Measurements from ENCODE around the gene CLDN12. TPM values are rescaled to one million over a fixed set of nuclear protein-coding genes. Genes with fewer than 3 reads are reported as not detected.

CLDN12 gene
- polyA plus RNA-seq, 1 donor (not counting 4 experiments of a cell fraction or from before 2014, with no cell fraction given): 62.5 TPM

DNA sequence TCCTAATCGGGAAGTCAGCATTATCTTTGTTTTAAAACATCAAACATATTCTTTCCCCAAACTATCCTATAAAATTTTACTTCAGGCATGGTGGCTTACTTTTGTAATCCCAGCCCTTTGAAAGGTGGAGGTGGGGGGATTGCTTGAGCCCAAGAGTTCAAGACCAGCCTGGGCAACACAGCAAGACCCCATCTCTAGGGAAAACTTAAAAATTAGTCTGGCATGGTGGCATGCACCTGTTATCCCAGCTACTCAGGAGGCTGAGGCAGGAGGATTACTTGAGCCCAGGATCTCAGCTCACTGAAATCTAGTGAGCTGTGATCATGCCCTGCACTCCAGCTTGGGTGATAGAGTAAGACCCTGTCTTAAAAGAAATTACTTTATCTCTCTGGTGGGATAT, 4.9 kb downstream of the CLDN12 start:
- dilution Hi-C loops (cut with MboI; ENCODE audit: extremely low pct_ligation_motif_present, low sequenced_read_pairs): no loop called here
- Histone ChIP-seq H3K9me1 (ENCODE audit: control insufficient read depth, extremely low read depth, insufficient read depth, low read length) (no peaks in the 10 kb centered on the region), H3K9me3 (ENCODE audit: control insufficient read depth, low read depth, low read length) (no peaks in the 10 kb centered on the region), H3K27me3 (ENCODE audit: control insufficient read depth, extremely low read depth, insufficient read depth, low read length) (no peaks in the 10 kb centered on the region), H3K4me3 (ENCODE audit: control insufficient read depth in 2 of 3, extremely low read depth in 1 of 3, insufficient read depth in 2 of 3, low read depth in 1 of 3, low read length in 3 of 3) (no peak overlapping the region), H3K4me1 (ENCODE audit: control insufficient read depth, extremely low read depth, insufficient read depth, low read length) (peaks cover 16% of the 10 kb centered on the region), H3K36me3 (ENCODE audit: control insufficient read depth in 2 of 2, extremely low read depth in 1 of 2, insufficient read depth in 2 of 2, low read length in 2 of 2) (peaks cover 14 to 17% of the 10 kb centered on the region in 2 experiments), H3K9ac (ENCODE audit: control insufficient read depth, extremely low read depth, insufficient read depth, low read length) (no peak overlapping the region), H4K20me1 (ENCODE audit: control insufficient read depth, extremely low read depth, insufficient read depth, low read length) (no peaks in the 10 kb centered on the region), H2AFZ (ENCODE audit: control insufficient read depth, low read length) (no peak overlapping the region), H3K79me2 (ENCODE audit: control insufficient read depth, insufficient read depth, low read length) (peaks cover 46% of the 10 kb centered on the region), H3K27ac (ENCODE audit: control insufficient read depth, insufficient read depth, low read length) (no peak overlapping the region), H3K4me2 (ENCODE audit: control insufficient read depth, extremely low read depth, insufficient read depth, low read depth, low read length) (no peak overlapping the region)
- DNase-seq (ENCODE audit: low read depth, low spot score) (no peak), FAIRE-seq (no peak)
- TF ChIP-seq CTCF (optimal IDR thresholded peaks at IDR 0.05 in 1 of 3, IDR thresholded peaks at IDR 0.05 in 1 of 3, conservative IDR thresholded peaks at IDR 0.05 in 1 of 3; ENCODE audit: extremely low read depth in 1 of 3, insufficient read depth in 2 of 3, low read length in 3 of 3): no peak
- no peak for TF ChIP-seq EZH2 (IDR thresholded peaks at IDR 0.05; ENCODE audit: low read length)

DNA sequence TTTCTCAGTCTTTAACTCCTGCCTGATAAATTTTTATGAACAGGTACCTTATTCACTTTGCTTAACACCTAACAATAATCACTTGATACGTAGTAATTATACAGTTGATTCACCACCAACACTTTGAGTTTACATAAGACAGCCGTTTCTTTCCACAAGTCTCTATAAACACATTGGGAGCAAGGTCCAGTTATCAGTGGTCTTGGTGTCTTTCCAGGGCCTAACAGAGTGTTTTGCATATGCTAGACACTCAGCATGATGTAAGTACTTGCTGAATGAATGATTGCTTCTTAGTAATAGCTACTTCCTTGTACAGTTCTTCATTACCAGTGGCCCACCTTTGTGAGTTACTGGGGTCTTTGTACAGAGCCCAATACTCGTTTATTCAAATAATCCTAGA, 6.4 kb downstream of the CLDN12 start:
- Histone ChIP-seq H3K9me3 (ENCODE audit: control insufficient read depth, low read depth, low read length) (no peaks in the 10 kb centered on the region), H3K27ac (ENCODE audit: control insufficient read depth, insufficient read depth, low read length) (no peak overlapping the region), H3K4me1 (ENCODE audit: control insufficient read depth, extremely low read depth, insufficient read depth, low read length) (peaks cover 12% of the 10 kb centered on the region), H3K79me2 (ENCODE audit: control insufficient read depth, insufficient read depth, low read length) (peaks cover 46% of the 10 kb centered on the region), H3K9ac (ENCODE audit: control insufficient read depth, extremely low read depth, insufficient read depth, low read length) (no peak overlapping the region), H4K20me1 (ENCODE audit: control insufficient read depth, extremely low read depth, insufficient read depth, low read length) (no peaks in the 10 kb centered on the region), H3K27me3 (ENCODE audit: control insufficient read depth, extremely low read depth, insufficient read depth, low read length) (no peaks in the 10 kb centered on the region), H3K36me3 (ENCODE audit: control insufficient read depth in 2 of 2, extremely low read depth in 1 of 2, insufficient read depth in 2 of 2, low read length in 2 of 2) (peaks cover 17 to 22% of the 10 kb centered on the region in 2 experiments), H3K4me2 (ENCODE audit: control insufficient read depth, extremely low read depth, insufficient read depth, low read depth, low read length) (no peak overlapping the region), H3K9me1 (ENCODE audit: control insufficient read depth, extremely low read depth, insufficient read depth, low read length) (no peaks in the 10 kb centered on the region), H3K4me3 (ENCODE audit: control insufficient read depth in 2 of 3, extremely low read depth in 1 of 3, insufficient read depth in 2 of 3, low read depth in 1 of 3, low read length in 3 of 3) (no peak overlapping the region), H2AFZ (ENCODE audit: control insufficient read depth, low read length) (no peak overlapping the region)
- dilution Hi-C loops (cut with MboI; ENCODE audit: extremely low pct_ligation_motif_present, low sequenced_read_pairs): no loop called here
- TF ChIP-seq EZH2 (IDR thresholded peaks at IDR 0.05; ENCODE audit: low read length) (no peak), CTCF (optimal IDR thresholded peaks at IDR 0.05 in 1 of 3, IDR thresholded peaks at IDR 0.05 in 1 of 3, conservative IDR thresholded peaks at IDR 0.05 in 1 of 3; ENCODE audit: extremely low read depth in 1 of 3, insufficient read depth in 2 of 3, low read length in 3 of 3) (no peak)
- FAIRE-seq (no peak), DNase-seq (ENCODE audit: low read depth, low spot score) (no peak)
